IPS DF 4.7 (cell line): ENCODE data around the gene POU2AF2.
"Not testable (repeated sequence)": the region's sequence is repeated elsewhere in the genome, so short reads cannot be mapped to it uniquely, and the experiment has no call there.

Experiments used
- DNase-seq: peaks from one replicate; pipeline ENCODE4 v3.0.0-alpha.2; 2013; ENCODE audit warnings: low spot score; ENCODE audit errors: extremely low read depth

The POU2AF2 gene

DNA sequence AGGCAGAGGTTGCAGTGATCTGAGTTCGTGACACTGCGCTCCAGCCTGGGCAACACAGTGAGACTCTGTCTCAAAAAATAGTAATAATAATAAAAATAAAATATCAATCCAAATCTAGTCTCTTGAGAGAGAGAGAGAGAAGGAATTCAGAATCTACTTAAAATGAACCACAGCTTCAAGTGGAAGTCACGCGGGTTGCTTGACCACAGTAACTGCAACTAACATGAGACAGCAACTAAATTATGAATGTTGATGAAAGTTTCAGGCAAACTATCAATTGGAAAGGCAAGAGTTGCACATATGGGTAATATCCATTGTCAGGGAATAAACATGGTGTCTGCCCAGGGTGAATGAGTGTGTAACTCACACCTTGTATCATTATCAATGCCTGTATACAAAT lies 12.5 kb downstream of the POU2AF2 start:
- DNase-seq = no peak

DNA sequence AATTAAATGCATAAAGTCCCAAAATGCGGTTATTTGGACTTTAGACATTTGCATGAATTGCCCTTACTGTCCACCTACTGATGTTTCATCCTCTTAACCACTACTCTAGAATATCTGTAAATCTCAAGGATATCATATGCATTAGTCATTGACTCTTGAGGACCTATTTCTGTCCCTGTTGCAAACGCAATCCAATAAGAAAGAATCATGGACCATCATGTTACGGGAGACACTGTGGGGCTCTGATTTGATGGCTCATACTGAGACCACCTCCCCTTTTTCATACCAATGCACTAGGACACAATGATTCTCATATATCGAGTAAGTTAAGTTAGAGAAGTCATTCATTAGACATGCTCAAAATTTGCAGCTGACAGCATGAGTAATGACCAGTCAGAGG lies 14.4 kb downstream of the POU2AF2 start:
- DNase-seq = no peak

DNA sequence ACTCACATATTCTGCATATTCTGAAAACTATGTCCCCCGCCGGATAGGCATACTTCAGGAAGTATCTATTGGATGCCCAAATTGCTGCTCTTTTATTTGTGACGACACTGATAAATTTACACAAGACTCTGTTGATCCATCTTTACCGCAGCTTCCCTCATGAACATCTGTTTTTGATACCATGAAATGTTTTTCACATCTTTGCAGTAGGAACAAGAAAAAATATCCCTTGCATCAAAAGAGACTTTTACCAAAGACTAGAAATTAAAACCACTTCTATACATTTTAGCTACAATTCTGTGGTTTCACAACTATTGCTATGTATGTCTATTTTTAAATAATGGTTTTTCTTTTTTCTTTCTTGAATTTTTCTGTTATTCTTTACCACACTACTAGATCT lies 15.3 kb downstream of the POU2AF2 start:
- no peak for DNase-seq

DNA sequence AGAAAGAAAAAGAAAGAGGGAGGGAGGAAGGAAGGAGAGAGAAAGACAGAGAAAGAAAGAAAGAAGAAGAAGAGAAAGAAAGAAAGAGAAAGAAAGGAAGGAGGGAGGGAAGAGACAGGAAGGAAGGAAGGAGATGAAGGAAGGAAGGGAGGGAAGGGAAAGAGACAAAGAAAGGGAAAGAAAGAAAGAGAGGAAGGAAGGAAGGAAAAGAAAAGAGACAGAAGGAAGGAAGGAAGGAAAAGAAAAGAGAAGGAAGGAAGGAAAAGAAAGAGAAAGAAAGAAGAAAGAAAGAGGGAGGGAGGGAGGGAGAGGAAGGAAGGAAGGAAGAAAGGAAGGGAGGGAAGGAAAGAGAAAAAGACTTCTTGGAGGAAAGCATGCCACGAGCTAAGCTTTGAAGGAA lies 19.1 kb downstream of the POU2AF2 start:
- no peak for DNase-seq

- DNase-seq = no peak
Observed at GRCh38 chr11:111265421-111265820, 19.9 kb downstream of the POU2AF2 start.

DNA sequence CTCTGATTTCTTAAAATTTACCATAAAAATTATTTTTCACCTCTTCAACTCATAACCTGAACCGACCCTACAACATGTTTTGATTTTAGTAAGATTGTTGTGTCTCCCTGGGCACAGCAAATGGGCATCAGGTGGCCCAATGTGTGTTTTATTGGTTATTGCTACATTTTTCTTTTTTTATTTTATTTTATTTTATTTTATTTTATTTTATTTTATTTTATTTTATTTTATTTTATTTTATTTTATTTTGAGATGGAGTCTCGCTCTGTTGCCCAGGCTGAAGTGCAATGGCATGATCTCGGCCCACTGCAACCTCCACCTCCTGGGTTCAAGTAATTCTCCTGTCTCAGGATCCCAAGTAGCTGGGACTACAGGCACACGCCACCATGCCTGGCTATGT lies 22.8 kb downstream of the POU2AF2 start:
- not testable (repeated sequence) for DNase-seq

DNA sequence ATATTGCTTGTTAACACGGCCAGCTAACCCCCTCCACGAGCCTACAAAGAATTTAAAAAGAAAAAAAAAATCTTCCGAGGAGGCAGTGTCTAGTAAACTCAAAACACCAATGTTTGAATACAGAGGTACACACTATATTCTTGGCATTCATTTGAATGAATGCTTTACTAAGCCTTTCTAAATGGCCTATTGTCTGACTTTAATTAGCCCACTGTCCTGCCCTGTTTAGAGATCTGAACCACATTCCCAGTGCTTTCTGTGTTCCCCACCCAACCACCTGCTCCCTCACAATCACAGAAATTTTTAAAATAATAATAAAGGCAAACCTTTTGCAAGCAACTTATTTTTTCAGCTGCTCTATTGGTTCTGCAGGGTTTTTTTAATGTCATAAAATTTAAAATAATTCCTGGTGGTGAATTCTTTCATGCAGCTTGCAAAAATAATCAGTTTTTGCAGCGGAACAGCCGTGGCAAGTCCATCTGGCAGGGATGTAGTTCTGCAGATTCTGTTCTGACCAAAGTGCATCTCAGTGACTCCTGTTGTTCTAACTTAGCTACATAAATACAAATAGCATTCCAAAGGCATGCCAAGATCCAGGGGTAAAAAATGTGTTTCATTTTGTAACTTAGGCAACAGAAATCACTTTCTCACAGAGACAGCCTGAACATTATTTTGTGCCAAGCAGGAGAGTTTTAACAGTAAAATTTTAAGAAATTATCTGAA lies 23.8 kb downstream of the POU2AF2 start:
- DNase-seq = no peak

DNA sequence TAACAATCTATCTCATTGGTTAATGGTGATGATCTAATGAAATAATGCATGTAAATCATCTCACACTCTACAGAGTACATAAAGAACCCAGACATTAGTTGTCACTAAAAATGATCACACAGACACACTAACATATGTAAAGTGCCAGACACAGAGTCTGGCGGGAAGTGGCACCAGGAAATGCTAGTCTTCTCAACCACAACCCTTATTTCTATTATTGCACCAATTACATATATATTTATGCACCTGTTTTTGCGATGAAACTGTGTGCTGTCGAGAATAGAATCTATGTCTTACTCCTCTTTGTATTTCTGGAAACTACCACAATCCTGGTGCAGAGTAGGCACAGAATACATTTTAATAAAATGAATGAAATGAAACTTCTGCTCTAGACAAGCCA lies 26.9 kb downstream of the POU2AF2 start:
- no peak for DNase-seq

- DNase-seq = no peak
Observed at GRCh38 chr11:111282562-111283075, 37.1 kb downstream of the POU2AF2 start.

- DNase-seq = no peak
Observed at GRCh38 chr11:111283945-111284481, 38.5 kb downstream of the POU2AF2 start.

GRCh38 chr11:111285189-111286091 lies 39.9 kb downstream of the POU2AF2 start:
- DNase-seq = no peak

GRCh38 chr11:111291764-111292163 lies 46.2 kb downstream of the POU2AF2 start:
- no peak for DNase-seq

GRCh38 chr11:111292408-111292807 lies 46.9 kb downstream of the POU2AF2 start:
- not testable (repeated sequence) for DNase-seq

GRCh38 chr11:111296196-111296595 lies 50.7 kb downstream of the POU2AF2 start:
- DNase-seq = no peak

- DNase-seq = no peak
Observed at GRCh38 chr11:111297696-111298095, 52.2 kb downstream of the POU2AF2 start.

GRCh38 chr11:111298413-111299100 lies 53.0 kb downstream of the POU2AF2 start, which contains the start of gene POU2AF3:
TSS of gene POU2AF3 (plus strand) at chr11:111298546. CDS start at chr11:111298582, 36 bp downstream.
- no peak for DNase-seq

- DNase-seq = no peak
Observed at GRCh38 chr11:111299101-111300026, 53.8 kb downstream of the POU2AF2 start.

DNA sequence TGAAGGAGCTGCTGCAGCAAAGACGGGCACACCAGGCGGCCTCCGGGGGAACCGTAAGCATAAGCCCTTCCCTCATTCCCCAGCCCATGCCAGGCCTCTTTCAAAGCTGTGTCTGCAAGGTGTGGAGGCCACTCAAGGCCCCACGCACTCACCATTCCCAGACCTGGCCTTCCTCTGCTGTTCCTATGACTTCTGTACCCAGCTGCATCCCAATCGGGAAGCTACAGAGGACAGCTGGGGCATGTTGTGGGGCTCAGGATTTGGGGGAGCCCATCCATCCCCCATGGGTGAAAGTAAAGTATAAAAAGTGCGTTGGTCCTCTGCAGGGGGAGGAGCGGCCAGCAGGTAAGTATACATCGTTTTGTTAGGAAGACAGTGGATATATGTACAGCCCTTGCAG lies 55.0 kb downstream of the POU2AF2 start:
- DNase-seq = no peak

GRCh38 chr11:111301004-111301841 lies 55.7 kb downstream of the POU2AF2 start:
- no peak for DNase-seq

DNA sequence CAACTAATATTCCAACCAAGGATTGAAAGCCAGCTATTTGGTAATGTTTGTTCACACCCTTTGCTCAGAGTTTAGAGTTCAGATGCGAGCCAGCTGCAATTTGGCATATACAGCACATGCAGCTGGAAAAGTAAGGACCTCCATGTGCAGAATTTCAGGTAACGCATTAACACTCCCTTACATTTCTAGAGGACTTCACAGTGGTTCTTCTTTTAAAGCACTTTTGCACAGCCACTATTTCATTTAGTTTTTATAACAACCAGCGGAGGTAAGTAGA lies 56.3 kb downstream of the POU2AF2 start:
- no peak for DNase-seq
